ENCODE data around the gene CDC20B.
A peak's percentile ranks its signal among the peaks of the same experiment; 100 is the strongest.

CDC20B gene

GRCh38 chr5:55081541-55081940 is 91.4 kb downstream of the CDC20B start:
- Histone ChIP-seq H3K18ac (ENCODE audit: low read length) (no peak overlapping the region), H2AK5ac (ENCODE audit: low read length) (no peak overlapping the region), H4K91ac (ENCODE audit: low read depth, low read length) (no peak overlapping the region), H2BK120ac (ENCODE audit: insufficient read depth, low read length, poor library complexity) (no peak overlapping the region), H3K23ac (ENCODE audit: low read length) (no peak overlapping the region), H3K14ac (ENCODE audit: low read length) (no peak overlapping the region), H3K27ac (ENCODE audit: low read depth, low read length) (no peak overlapping the region), H4K12ac (ENCODE audit: low read depth, low read length) (no peak overlapping the region), H3K27me3 (ENCODE audit: insufficient read depth, low read length) (no peaks in the 10 kb centered on the region), H3K79me2 (ENCODE audit: control insufficient read depth, insufficient read depth, low read length, poor library complexity) (no peaks in the 10 kb centered on the region), H4K8ac (ENCODE audit: low read depth, low read length) (no peak overlapping the region), H2BK12ac (ENCODE audit: low read length) (no peak overlapping the region), H2AFZ (ENCODE audit: insufficient read depth, low read length, poor library complexity) (no peak overlapping the region), H3K9me3 (ENCODE audit: insufficient read depth, low read depth, low read length) (peaks cover 6% of the 10 kb centered on the region), H3K4ac (ENCODE audit: low read depth, low read length) (no peak overlapping the region), H3K9ac (ENCODE audit: low read length) (no peak overlapping the region), H3K79me1 (ENCODE audit: low read length) (no peaks in the 10 kb centered on the region), H3K4me3 (ENCODE audit: low read depth, low read length) (no peak overlapping the region), H3K4me2 (ENCODE audit: low read length) (no peak overlapping the region), H3K4me1 (ENCODE audit: control insufficient read depth in 1 of 2, insufficient read depth in 2 of 2, low read length in 2 of 2) (no peaks in the 10 kb centered on the region), H2BK5ac (ENCODE audit: low read depth, low read length, poor library complexity) (no peak overlapping the region), H3K36me3 (ENCODE audit: control insufficient read depth in 1 of 2, insufficient read depth in 2 of 2, low read length in 2 of 2) (no peaks in the 10 kb centered on the region)
- DNase-seq, result peak in 1 of 2 donors; percentile 14

DNA sequence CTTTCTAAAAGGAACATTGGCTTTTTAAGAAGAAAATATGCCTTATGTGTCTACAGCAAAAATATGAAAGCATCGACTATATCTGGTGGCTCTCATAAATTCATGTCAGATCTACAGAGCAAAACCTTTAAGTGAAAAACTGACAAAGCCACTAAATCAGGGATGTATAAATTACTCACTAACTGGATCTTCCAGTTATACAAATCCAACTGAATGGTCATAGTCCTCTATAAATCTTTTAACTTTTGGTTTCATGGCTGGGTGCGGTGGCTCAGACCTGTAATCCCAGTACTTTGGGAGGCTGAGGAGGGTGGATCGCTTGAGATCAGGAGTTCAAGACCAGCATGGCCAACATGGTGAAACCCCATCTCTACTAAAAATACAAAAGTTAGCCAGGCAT is 99.8 kb downstream of the CDC20B start:
- no peaks in the 10 kb centered on the region for H3K36me3 ChIP-seq (ENCODE audit: control insufficient read depth in 1 of 2, insufficient read depth in 2 of 2, low read length in 2 of 2)
- H3K23ac ChIP-seq (ENCODE audit: low read length), result no peak overlapping the region
- H3K14ac ChIP-seq (ENCODE audit: low read length), result no peak overlapping the region
- H3K27me3 ChIP-seq (ENCODE audit: insufficient read depth, low read length), result no peaks in the 10 kb centered on the region
- H3K79me2 ChIP-seq (ENCODE audit: control insufficient read depth, insufficient read depth, low read length, poor library complexity), result no peaks in the 10 kb centered on the region
- H3K9ac ChIP-seq (ENCODE audit: low read length), result no peak overlapping the region
- no peak for DNase-seq
- H3K4me3 ChIP-seq (ENCODE audit: low read depth, low read length), result no peak overlapping the region
- H3K79me1 ChIP-seq (ENCODE audit: low read length), result no peaks in the 10 kb centered on the region
- no peak overlapping the region for H2BK5ac ChIP-seq (ENCODE audit: low read depth, low read length, poor library complexity)
- H3K4me2 ChIP-seq (ENCODE audit: low read length), result no peak overlapping the region
- no CpG with 5 or more reads among the region's 3 CpGs for WGBS (ENCODE audit: extremely low coverage, insufficient coverage, insufficient read length)
- no peak overlapping the region for H4K91ac ChIP-seq (ENCODE audit: low read depth, low read length)
- no peak overlapping the region for H4K12ac ChIP-seq (ENCODE audit: low read depth, low read length)
- no peak overlapping the region for H3K27ac ChIP-seq (ENCODE audit: low read depth, low read length)
- H3K4ac ChIP-seq (ENCODE audit: low read depth, low read length), result no peak overlapping the region
- no peak overlapping the region for H3K18ac ChIP-seq (ENCODE audit: low read length)
- H4K8ac ChIP-seq (ENCODE audit: low read depth, low read length), result no peak overlapping the region
- H2BK120ac ChIP-seq (ENCODE audit: insufficient read depth, low read length, poor library complexity), result no peak overlapping the region
- no peak overlapping the region for H2AFZ ChIP-seq (ENCODE audit: insufficient read depth, low read length, poor library complexity)
- no peaks in the 10 kb centered on the region for H3K4me1 ChIP-seq (ENCODE audit: control insufficient read depth in 1 of 2, insufficient read depth in 2 of 2, low read length in 2 of 2)
- peaks cover 3% of the 10 kb centered on the region for H3K9me3 ChIP-seq (ENCODE audit: insufficient read depth, low read depth, low read length)
- H2AK5ac ChIP-seq (ENCODE audit: low read length), result no peak overlapping the region
- no peak overlapping the region for H2BK12ac ChIP-seq (ENCODE audit: low read length)

DNA sequence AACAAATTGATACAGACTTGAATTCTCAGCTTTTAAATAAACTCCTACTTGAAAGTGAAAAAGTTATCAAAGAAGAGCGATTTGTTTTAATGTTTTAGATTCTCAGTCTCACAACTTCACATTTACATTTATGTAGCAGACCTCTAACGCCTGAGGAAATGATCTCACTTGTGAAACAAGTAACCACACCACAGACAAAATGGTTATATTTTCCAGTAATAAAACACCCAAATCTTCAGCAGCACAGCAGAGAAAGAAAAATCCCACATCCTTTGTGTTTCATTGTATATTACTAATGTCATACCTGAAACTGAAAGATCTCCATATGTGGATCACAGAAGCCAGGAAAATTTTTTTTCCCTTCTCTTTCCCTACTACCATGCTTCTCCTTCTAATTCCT is 100.3 kb downstream of the CDC20B start:
- Histone ChIP-seq H3K4me1 (ENCODE audit: control insufficient read depth in 1 of 2, insufficient read depth in 2 of 2, low read length in 2 of 2) (no peaks in the 10 kb centered on the region), H2BK5ac (ENCODE audit: low read depth, low read length, poor library complexity) (no peak overlapping the region), H3K27ac (ENCODE audit: low read depth, low read length) (no peak overlapping the region), H3K14ac (ENCODE audit: low read length) (no peak overlapping the region), H3K4me3 (ENCODE audit: low read depth, low read length) (no peak overlapping the region), H2BK120ac (ENCODE audit: insufficient read depth, low read length, poor library complexity) (no peak overlapping the region), H3K79me2 (ENCODE audit: control insufficient read depth, insufficient read depth, low read length, poor library complexity) (no peaks in the 10 kb centered on the region), H3K9me3 (ENCODE audit: insufficient read depth, low read depth, low read length) (peaks cover 3% of the 10 kb centered on the region), H3K4me2 (ENCODE audit: low read length) (no peak overlapping the region), H4K12ac (ENCODE audit: low read depth, low read length) (no peak overlapping the region), H2AFZ (ENCODE audit: insufficient read depth, low read length, poor library complexity) (no peak overlapping the region), H4K8ac (ENCODE audit: low read depth, low read length) (no peak overlapping the region), H4K91ac (ENCODE audit: low read depth, low read length) (no peak overlapping the region), H3K36me3 (ENCODE audit: control insufficient read depth in 1 of 2, insufficient read depth in 2 of 2, low read length in 2 of 2) (no peaks in the 10 kb centered on the region), H3K4ac (ENCODE audit: low read depth, low read length) (no peak overlapping the region), H3K9ac (ENCODE audit: low read length) (no peak overlapping the region), H2AK5ac (ENCODE audit: low read length) (no peak overlapping the region), H3K27me3 (ENCODE audit: insufficient read depth, low read length) (no peaks in the 10 kb centered on the region), H2BK12ac (ENCODE audit: low read length) (no peak overlapping the region), H3K18ac (ENCODE audit: low read length) (no peak overlapping the region), H3K79me1 (ENCODE audit: low read length) (no peaks in the 10 kb centered on the region), H3K23ac (ENCODE audit: low read length) (no peak overlapping the region)
- no CpG with 5 or more reads among the region's 2 CpGs for WGBS (ENCODE audit: extremely low coverage, insufficient coverage, insufficient read length)
- no peak for DNase-seq

- H3K4me1 ChIP-seq (ENCODE audit: control insufficient read depth in 1 of 2, insufficient read depth in 2 of 2, low read length in 2 of 2), result no peaks in the 10 kb centered on the region
- H2AK5ac ChIP-seq (ENCODE audit: low read length), result no peak overlapping the region
- no peaks in the 10 kb centered on the region for H3K79me1 ChIP-seq (ENCODE audit: low read length)
- H4K91ac ChIP-seq (ENCODE audit: low read depth, low read length), result no peak overlapping the region
- H3K9ac ChIP-seq (ENCODE audit: low read length), result no peak overlapping the region
- H2BK5ac ChIP-seq (ENCODE audit: low read depth, low read length, poor library complexity), result no peak overlapping the region
- H3K27me3 ChIP-seq (ENCODE audit: insufficient read depth, low read length), result no peaks in the 10 kb centered on the region
- no peak overlapping the region for H3K27ac ChIP-seq (ENCODE audit: low read depth, low read length)
- H3K36me3 ChIP-seq (ENCODE audit: control insufficient read depth in 1 of 2, insufficient read depth in 2 of 2, low read length in 2 of 2), result no peaks in the 10 kb centered on the region
- H4K8ac ChIP-seq (ENCODE audit: low read depth, low read length), result no peak overlapping the region
- peaks cover 3% of the 10 kb centered on the region for H3K9me3 ChIP-seq (ENCODE audit: insufficient read depth, low read depth, low read length)
- WGBS (ENCODE audit: extremely low coverage, insufficient coverage, insufficient read length), result no CpG with 5 or more reads among the region's 1 CpG
- H3K79me2 ChIP-seq (ENCODE audit: control insufficient read depth, insufficient read depth, low read length, poor library complexity), result no peaks in the 10 kb centered on the region
- no peak overlapping the region for H3K14ac ChIP-seq (ENCODE audit: low read length)
- H3K23ac ChIP-seq (ENCODE audit: low read length), result no peak overlapping the region
- H4K12ac ChIP-seq (ENCODE audit: low read depth, low read length), result no peak overlapping the region
- no peak overlapping the region for H2AFZ ChIP-seq (ENCODE audit: insufficient read depth, low read length, poor library complexity)
- H3K18ac ChIP-seq (ENCODE audit: low read length), result no peak overlapping the region
- H3K4me2 ChIP-seq (ENCODE audit: low read length), result no peak overlapping the region
- no peak for DNase-seq
- no peak overlapping the region for H2BK120ac ChIP-seq (ENCODE audit: insufficient read depth, low read length, poor library complexity)
- no peak overlapping the region for H3K4me3 ChIP-seq (ENCODE audit: low read depth, low read length)
- H2BK12ac ChIP-seq (ENCODE audit: low read length), result no peak overlapping the region
- no peak overlapping the region for H3K4ac ChIP-seq (ENCODE audit: low read depth, low read length)
Measured at GRCh38 chr5:55071413-55071812, 101.6 kb downstream of the CDC20B start.
